Left hindlimb (tissue), 1 donor: ENCODE results near the gene PCDHB7.
"Not testable (repeated sequence)": the region's sequence is repeated elsewhere in the genome, so short reads cannot be mapped to it uniquely, and the experiment has no call there.

ENCODE experiments used
- DNase-seq: peaks from one replicate; pipeline ENCODE4 v3.0.0-alpha.2; 2018

Gene PCDHB7

GRCh38 chr5:141225421-141225820, 53.0 kb downstream of the PCDHB7 start:
- DNase-seq = not testable (repeated sequence)
